ENCODE measurements around the gene LRMDA. TPM values are rescaled to one million over a fixed set of nuclear protein-coding genes. Genes with fewer than 3 reads are reported as not detected.

The LRMDA gene
- total and polyA plus RNA-seq, 2 of the 13 experiments (the other 11 are each of a cell fraction or from before 2014, with no cell fraction given), result 13.4 to 22.0 TPM

DNA sequence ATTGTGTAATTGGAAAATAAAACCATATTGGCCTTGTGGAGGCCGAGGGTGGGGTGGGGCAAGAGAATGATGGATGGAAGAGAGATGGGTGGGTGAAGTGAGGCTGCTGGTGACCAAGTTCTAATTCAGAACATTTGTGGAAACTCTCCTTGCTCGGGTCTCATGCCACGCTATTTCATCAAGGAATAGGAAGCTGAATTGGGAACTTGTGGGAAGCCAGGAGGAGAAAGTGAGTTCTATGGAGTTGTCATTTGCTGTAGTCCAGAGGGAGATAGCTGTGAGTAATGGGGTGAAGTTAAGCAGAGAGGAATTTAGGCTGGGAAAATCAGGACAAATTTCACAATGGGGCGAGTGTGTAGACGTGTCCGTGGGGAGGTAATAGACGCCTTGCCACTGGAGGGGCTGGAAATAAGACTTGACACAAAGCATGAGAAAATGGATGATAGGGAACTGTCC is 339.2 kb downstream of the LRMDA start (continued):
- TF ChIP-seq ARNTL (CRISPR knock-in tag; IDR thresholded peaks at IDR 0.05) (no peak), PRMT3 (CRISPR knock-in tag; IDR thresholded peaks at IDR 0.05; ENCODE audit: borderline replicate concordance, low read depth) (no peak), KLF16 (CRISPR knock-in tag; IDR thresholded peaks at IDR 0.05) (no peak), FOSL1 (CRISPR knock-in tag; IDR thresholded peaks at IDR 0.05; ENCODE audit: borderline replicate concordance) (no peak)

DNA sequence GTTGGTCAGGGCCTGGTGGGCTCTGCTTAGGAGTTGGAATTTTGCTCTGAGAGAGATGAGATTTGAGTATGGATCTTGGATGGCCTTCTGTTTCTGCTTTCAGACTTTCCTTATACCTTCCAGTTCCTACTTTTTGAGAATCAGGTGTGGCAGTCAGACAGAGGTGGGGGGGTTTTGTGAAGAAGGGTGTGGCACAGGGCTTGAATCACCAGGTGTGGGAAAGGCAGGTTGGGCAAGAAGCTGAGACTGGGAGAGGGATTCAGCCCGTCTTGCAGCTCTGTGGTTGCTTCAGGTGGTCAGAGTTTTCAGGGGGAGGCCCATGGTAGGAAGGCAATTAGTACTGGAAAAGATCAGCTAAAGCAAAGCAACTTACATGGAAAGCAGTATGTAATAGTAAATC is 340.2 kb downstream of the LRMDA start:
- ATAC-seq, result no peak
- TF ChIP-seq JUND (CRISPR knock-in tag; IDR thresholded peaks at IDR 0.05) (no peak), NR2F1 (CRISPR knock-in tag; IDR thresholded peaks at IDR 0.05) (no peak), ZNF598 (CRISPR knock-in tag; IDR thresholded peaks at IDR 0.05; ENCODE audit: borderline replicate concordance) (no peak), ZMAT3 (CRISPR knock-in tag; conservative IDR thresholded peaks at IDR 0.05) (no peak), HNRNPH1 (optimal IDR thresholded peaks at IDR 0.05; ENCODE audit: low read depth, low read length) (no peak), NR2F2 (IDR thresholded peaks at IDR 0.05; ENCODE audit: borderline replicate concordance, low read depth) (no peak), RELA (CRISPR knock-in tag; IDR thresholded peaks at IDR 0.05) (no peak), PPARG (CRISPR knock-in tag; conservative IDR thresholded peaks at IDR 0.05) (no peak), MLLT10 (CRISPR knock-in tag; IDR thresholded peaks at IDR 0.05) (no peak), KAT8 (CRISPR knock-in tag; IDR thresholded peaks at IDR 0.05) (no peak), MAFG (CRISPR knock-in tag; IDR thresholded peaks at IDR 0.05) (no peak)
- TF ChIP-seq, protein P1, sequence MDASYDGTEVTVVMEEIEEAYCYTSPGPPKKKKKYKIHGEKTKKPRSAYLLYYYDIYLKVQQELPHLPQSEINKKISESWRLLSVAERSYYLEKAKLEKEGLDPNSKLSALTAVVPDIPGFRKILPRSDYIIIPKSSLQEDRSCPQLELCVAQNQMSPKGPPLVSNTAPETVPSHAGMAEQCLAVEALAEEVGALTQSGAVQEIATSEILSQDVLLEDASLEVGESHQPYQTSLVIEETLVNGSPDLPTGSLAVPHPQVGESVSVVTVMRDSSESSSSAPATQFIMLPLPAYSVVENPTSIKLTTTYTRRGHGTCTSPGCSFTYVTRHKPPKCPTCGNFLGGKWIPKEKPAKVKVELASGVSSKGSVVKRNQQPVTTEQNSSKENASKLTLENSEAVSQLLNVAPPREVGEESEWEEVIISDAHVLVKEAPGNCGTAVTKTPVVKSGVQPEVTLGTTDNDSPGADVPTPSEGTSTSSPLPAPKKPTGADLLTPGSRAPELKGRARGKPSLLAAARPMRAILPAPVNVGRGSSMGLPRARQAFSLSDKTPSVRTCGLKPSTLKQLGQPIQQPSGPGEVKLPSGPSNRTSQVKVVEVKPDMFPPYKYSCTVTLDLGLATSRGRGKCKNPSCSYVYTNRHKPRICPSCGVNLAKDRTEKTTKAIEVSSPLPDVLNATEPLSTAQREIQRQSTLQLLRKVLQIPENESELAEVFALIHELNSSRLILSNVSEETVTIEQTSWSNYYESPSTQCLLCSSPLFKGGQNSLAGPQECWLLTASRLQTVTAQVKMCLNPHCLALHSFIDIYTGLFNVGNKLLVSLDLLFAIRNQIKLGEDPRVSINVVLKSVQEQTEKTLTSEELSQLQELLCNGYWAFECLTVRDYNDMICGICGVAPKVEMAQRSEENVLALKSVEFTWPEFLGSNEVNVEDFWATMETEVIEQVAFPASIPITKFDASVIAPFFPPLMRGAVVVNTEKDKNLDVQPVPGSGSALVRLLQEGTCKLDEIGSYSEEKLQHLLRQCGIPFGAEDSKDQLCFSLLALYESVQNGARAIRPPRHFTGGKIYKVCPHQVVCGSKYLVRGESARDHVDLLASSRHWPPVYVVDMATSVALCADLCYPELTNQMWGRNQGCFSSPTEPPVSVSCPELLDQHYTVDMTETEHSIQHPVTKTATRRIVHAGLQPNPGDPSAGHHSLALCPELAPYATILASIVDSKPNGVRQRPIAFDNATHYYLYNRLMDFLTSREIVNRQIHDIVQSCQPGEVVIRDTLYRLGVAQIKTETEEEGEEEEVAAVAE (CRISPR knock-in tag; IDR thresholded peaks at IDR 0.05; ENCODE audit: borderline replicate concordance), result no peak
- H3K9me3 ChIP-seq (ENCODE audit: low read length), result no peaks in the 10 kb centered on the region
- FAIRE-seq, result no peak
- whole genome bisulfite sequencing (ENCODE audit: low lambda C conversion rate), result 97% methylated on average over 1 of the region's 1 CpG
- intact Hi-C loops (cut with micrococcal nuclease; ENCODE audit: unreplicated experiment) (no loop called here), in situ Hi-C loops (cut with HindIII; ENCODE audit: extremely low pct_ligation_motif_present, low pct_unique_long_range_greater_than_20kb) (loop anchor here (5.0 to 10.0 kb wide), 2 partner anchors 263 to 369 kb away; partner anchors contain the start of gene ZNF503)
- no peaks in the 10 kb centered on the region for H4K20me1 ChIP-seq (ENCODE audit: insufficient read depth, low read length)
- H3K4me1 ChIP-seq (ENCODE audit: insufficient read depth, low read length), result peaks cover 61% of the 10 kb centered on the region
- no peak overlapping the region for H3K27ac ChIP-seq (ENCODE audit: extremely low read length, insufficient read depth, low read length)
- H3K79me2 ChIP-seq (ENCODE audit: insufficient read depth, low read length), result no peaks in the 10 kb centered on the region
- BruUV-seq (replicated peaks), result no TSS peak
- H3K36me3 ChIP-seq (replicated peaks in 1 of 2; ENCODE audit: control insufficient read depth in 1 of 2, insufficient read depth in 2 of 2, low read length in 2 of 2), result no peaks in the 10 kb centered on the region
- DNase-seq (ENCODE audit: low spot score), result no peak
- CTCF ChIA-PET (ENCODE audit: low intra/inter-chr PET ratio, low total read pairs), result no interaction called here
- no peak overlapping the region for H3K9ac ChIP-seq (ENCODE audit: insufficient read depth, low read depth, low read length)
- no peaks in the 10 kb centered on the region for H3K27me3 ChIP-seq (ENCODE audit: control insufficient read depth in 1 of 2, insufficient read depth in 2 of 2, low read length in 2 of 2)
- no peak overlapping the region for H3K4me3 ChIP-seq (replicated peaks in 1 of 3; ENCODE audit: insufficient read depth in 1 of 3, low read depth in 2 of 3, low read length in 3 of 3)
- POLR2A ChIA-PET, result interaction anchor here (1.0 to 3.0 kb wide), 3 partner anchors 16 to 339 kb away, joined by 3 to 27 read pairs (median 3); no protein-coding TSS in a partner anchor
- H2AFZ ChIP-seq (ENCODE audit: low read length), result no peak overlapping the region
- H3K4me2 ChIP-seq (ENCODE audit: low read depth, low read length), result no peak overlapping the region

Measured in HepG2 (cell line).